ENCODE data around the gene RP9.

RP9 gene

GRCh38 chr7:33059635-33060034 lies 49.6 kb downstream of the RP9 start:
- H3K4me1 ChIP-seq (ENCODE audit: low read length): peaks cover 15% of the 10 kb centered on the region
- H3K9me3 ChIP-seq (ENCODE audit: insufficient read depth, low read length): no peaks in the 10 kb centered on the region
- H2AFZ ChIP-seq (ENCODE audit: low read depth, low read length): no peak overlapping the region
- peaks cover 3% of the 10 kb centered on the region for H3K36me3 ChIP-seq (replicated peaks; ENCODE audit: low read depth, low read length)
- H3K4me2 ChIP-seq (ENCODE audit: low read length): no peak overlapping the region
- H3K4me3 ChIP-seq (ENCODE audit: low read length): no peak overlapping the region
- peaks cover 41% of the 10 kb centered on the region for H4K20me1 ChIP-seq (ENCODE audit: insufficient read depth, low read length)
- H3K79me2 ChIP-seq (ENCODE audit: low read length): peaks cover 76% of the 10 kb centered on the region
- no peaks in the 10 kb centered on the region for H3K27me3 ChIP-seq (ENCODE audit: low read depth, low read length)
- no peak overlapping the region for H3K27ac ChIP-seq (ENCODE audit: low read length)
- TF ChIP-seq CTCF (IDR thresholded peaks at IDR 0.05; ENCODE audit: low read depth, low read length) (no peak), EZH2phosphoT487 (IDR thresholded peaks at IDR 0.05; ENCODE audit: low read depth) (no peak)
- no peak overlapping the region for H3K9ac ChIP-seq (ENCODE audit: low read length)

- Histone ChIP-seq H3K27me3 (ENCODE audit: low read depth, low read length) (no peaks in the 10 kb centered on the region), H3K36me3 (replicated peaks; ENCODE audit: low read depth, low read length) (peaks cover 3% of the 10 kb centered on the region), H3K79me2 (ENCODE audit: low read length) (peaks cover 92% of the 10 kb centered on the region), H2AFZ (ENCODE audit: low read depth, low read length) (no peak overlapping the region), H4K20me1 (ENCODE audit: insufficient read depth, low read length) (peaks cover 52% of the 10 kb centered on the region), H3K9ac (ENCODE audit: low read length) (no peak overlapping the region), H3K4me3 (ENCODE audit: low read length) (no peak overlapping the region), H3K4me2 (ENCODE audit: low read length) (no peak overlapping the region), H3K27ac (ENCODE audit: low read length) (no peak overlapping the region), H3K4me1 (ENCODE audit: low read length) (peaks cover 18% of the 10 kb centered on the region), H3K9me3 (ENCODE audit: insufficient read depth, low read length) (no peaks in the 10 kb centered on the region)
- TF ChIP-seq CTCF (IDR thresholded peaks at IDR 0.05; ENCODE audit: low read depth, low read length): no peak
- no peak for TF ChIP-seq EZH2phosphoT487 (IDR thresholded peaks at IDR 0.05; ENCODE audit: low read depth)
Observed at GRCh38 chr7:33055158-33055557, 54.0 kb downstream of the RP9 start.

GRCh38 chr7:33054261-33054964 lies 54.8 kb downstream of the RP9 start:
- Histone ChIP-seq H4K20me1 (ENCODE audit: insufficient read depth, low read length) (peaks cover 48% of the 10 kb centered on the region), H3K4me1 (ENCODE audit: low read length) (peaks cover 24% of the 10 kb centered on the region), H3K4me3 (ENCODE audit: low read length) (no peak overlapping the region), H3K27ac (ENCODE audit: low read length) (no peak overlapping the region), H3K9me3 (ENCODE audit: insufficient read depth, low read length) (no peaks in the 10 kb centered on the region), H3K9ac (ENCODE audit: low read length) (no peak overlapping the region), H3K27me3 (ENCODE audit: low read depth, low read length) (no peaks in the 10 kb centered on the region), H2AFZ (ENCODE audit: low read depth, low read length) (no peak overlapping the region), H3K79me2 (ENCODE audit: low read length) (peaks cover 91% of the 10 kb centered on the region), H3K36me3 (replicated peaks; ENCODE audit: low read depth, low read length) (peaks cover 3% of the 10 kb centered on the region), H3K4me2 (ENCODE audit: low read length) (no peak overlapping the region)
- no peak for TF ChIP-seq EZH2phosphoT487 (IDR thresholded peaks at IDR 0.05; ENCODE audit: low read depth)
- no peak for TF ChIP-seq CTCF (IDR thresholded peaks at IDR 0.05; ENCODE audit: low read depth, low read length)

- Histone ChIP-seq H3K4me3 (ENCODE audit: low read length) (no peak overlapping the region), H3K36me3 (replicated peaks; ENCODE audit: low read depth, low read length) (peaks cover 3% of the 10 kb centered on the region), H3K4me1 (ENCODE audit: low read length) (peaks cover 30% of the 10 kb centered on the region), H3K27me3 (ENCODE audit: low read depth, low read length) (no peaks in the 10 kb centered on the region), H3K4me2 (ENCODE audit: low read length) (no peak overlapping the region), H3K79me2 (ENCODE audit: low read length) (peaks cover 91% of the 10 kb centered on the region), H2AFZ (ENCODE audit: low read depth, low read length) (no peak overlapping the region), H3K9ac (ENCODE audit: low read length) (no peak overlapping the region), H3K27ac (ENCODE audit: low read length) (no peak overlapping the region), H3K9me3 (ENCODE audit: insufficient read depth, low read length) (no peaks in the 10 kb centered on the region), H4K20me1 (ENCODE audit: insufficient read depth, low read length) (peaks cover 45% of the 10 kb centered on the region)
- no peak for TF ChIP-seq EZH2phosphoT487 (IDR thresholded peaks at IDR 0.05; ENCODE audit: low read depth)
Observed at GRCh38 chr7:33053721-33054120, 55.5 kb downstream of the RP9 start.

Data from OCI-LY3 (cell line).